Neuron (in vitro differentiated cells): ENCODE measurements around the gene KDR.

Source experiments
- H2AFZ ChIP-seq: one replicate; pipeline ENCODE4 v1.6.1; 2013; ENCODE audit warnings: low read depth, mild to moderate bottlenecking, inconsistent platforms, low read length, moderate library complexity
- H3K27me3 ChIP-seq: one replicate; pipeline ENCODE4 v1.6.1; 2013; ENCODE audit warnings: low read length; ENCODE audit not compliant: insufficient read depth
- H3K36me3 ChIP-seq: one replicate; pipeline ENCODE4 v1.6.1; 2013; ENCODE audit warnings: low read length; ENCODE audit not compliant: insufficient read depth
- H3K4me1 ChIP-seq: one replicate; pipeline ENCODE4 v1.6.1; 2013; ENCODE audit warnings: low read length; ENCODE audit not compliant: insufficient read depth
- H3K4me3 ChIP-seq: 2 replicates; pipeline ENCODE4 v1.5.1; 2013; ENCODE audit warnings: mild to moderate bottlenecking, low read length, moderate library complexity
- H3K9me3 ChIP-seq: one replicate; pipeline ENCODE4 v1.6.1; 2013; ENCODE audit warnings: low read length

Gene KDR

DNA sequence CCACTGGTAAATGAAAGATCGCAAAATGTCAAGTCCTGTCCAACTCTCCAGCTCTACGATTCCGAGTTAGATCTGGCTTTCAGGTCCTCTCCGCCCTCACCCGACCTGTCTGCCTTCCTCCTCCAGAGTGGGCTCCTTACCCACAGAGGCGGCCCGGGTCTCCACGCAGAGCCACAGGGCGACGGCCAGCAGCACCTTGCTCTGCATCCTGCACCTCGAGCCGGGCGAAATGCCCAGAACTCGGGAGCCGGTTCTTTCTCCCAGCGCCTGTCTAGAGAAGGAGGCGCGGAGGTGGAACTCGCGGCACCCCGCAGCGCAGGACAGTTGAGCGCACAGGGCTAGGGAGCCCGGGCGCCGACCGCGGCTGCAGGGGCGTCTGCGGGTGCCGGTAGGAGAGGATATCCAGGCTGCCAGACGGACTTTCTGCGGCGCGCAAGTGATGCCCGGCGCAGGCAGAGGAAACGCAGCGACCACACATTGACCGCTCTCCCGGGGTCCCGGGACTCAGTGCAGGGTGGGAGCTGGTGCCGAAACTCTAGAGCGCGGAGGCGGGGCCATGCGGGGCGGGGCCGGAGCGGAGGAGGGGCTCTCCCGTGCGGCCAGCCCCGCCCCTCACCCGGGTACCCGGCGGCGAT is at the start of gene KDR:
Gene KDR (minus strand): TSS at position 509 of the 635 bp plus-strand sequence. CDS start 302 bp downstream, at position 207.
- no peaks in the 10 kb centered on the region for H3K36me3 ChIP-seq
- peak within 1 kb of the TSS; percentile 75 for H3K4me3 ChIP-seq
- H3K27me3 ChIP-seq: peaks cover 33% of the 10 kb centered on the region
- no peaks in the 10 kb centered on the region for H3K9me3 ChIP-seq
- peak within 1 kb of the TSS; percentile 97 for H2AFZ ChIP-seq
- H3K4me1 ChIP-seq: peaks cover 12% of the 10 kb centered on the region

DNA sequence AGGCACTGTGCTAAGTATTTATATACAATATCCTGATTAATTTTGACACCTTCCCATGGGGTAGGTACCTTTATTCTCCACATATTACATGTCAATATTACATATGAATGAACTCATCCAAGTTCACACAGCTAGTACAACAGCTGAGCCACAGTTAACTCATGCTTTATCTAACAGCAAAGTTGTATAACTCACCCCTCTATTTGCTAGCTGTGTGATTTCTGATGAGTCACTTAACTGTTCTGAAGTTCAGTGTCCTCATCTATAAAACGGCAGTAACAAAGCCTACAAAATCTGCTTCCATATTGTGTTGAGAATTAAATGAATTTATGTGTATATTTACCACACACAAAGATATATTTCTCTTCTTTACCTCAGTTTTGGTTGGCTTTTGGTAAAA is 48.2 kb upstream of the KDR start:
- peaks cover 36% of the 10 kb centered on the region for H3K4me1 ChIP-seq
- no peak overlapping the region for H2AFZ ChIP-seq

DNA sequence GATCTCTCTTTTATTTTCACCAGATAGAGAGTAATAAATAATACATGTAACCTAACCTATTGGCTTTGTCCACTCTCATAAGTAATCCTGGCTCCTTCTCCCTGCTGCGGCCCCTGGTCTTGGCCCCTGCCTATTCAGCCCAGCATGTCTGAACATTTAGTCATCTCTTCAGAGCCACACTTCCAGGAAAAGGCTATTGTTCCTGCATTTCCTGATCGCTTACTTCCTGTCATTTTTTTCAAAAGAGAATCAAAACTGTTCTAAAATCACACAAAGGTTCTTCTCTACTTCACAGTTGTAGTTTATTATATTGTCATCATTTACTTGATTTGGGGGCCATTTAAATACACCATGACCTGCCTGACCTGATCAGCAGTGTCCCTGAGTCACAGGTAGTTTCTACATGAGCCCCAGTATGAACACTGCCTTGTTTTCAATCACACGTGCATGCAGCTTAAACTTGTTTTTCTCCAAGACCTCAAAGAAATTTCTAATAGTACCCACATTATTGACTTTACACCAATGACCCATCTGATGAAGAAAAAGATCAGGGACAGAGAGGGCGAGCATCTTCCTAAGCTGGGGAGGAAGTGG is 47.4 kb upstream of the KDR start:
- Histone ChIP-seq H3K36me3 (no peaks in the 10 kb centered on the region), H3K4me1 (peaks cover 36% of the 10 kb centered on the region), H3K9me3 (no peaks in the 10 kb centered on the region), H3K27me3 (no peaks in the 10 kb centered on the region), H2AFZ (no peak overlapping the region), H3K4me3 (no peak overlapping the region)

More for the DNA sequence above, 48.2 kb upstream of the KDR start:
- no peak overlapping the region for H3K4me3 ChIP-seq
- H3K36me3 ChIP-seq: no peaks in the 10 kb centered on the region
- H3K27me3 ChIP-seq: no peaks in the 10 kb centered on the region
- no peaks in the 10 kb centered on the region for H3K9me3 ChIP-seq

DNA sequence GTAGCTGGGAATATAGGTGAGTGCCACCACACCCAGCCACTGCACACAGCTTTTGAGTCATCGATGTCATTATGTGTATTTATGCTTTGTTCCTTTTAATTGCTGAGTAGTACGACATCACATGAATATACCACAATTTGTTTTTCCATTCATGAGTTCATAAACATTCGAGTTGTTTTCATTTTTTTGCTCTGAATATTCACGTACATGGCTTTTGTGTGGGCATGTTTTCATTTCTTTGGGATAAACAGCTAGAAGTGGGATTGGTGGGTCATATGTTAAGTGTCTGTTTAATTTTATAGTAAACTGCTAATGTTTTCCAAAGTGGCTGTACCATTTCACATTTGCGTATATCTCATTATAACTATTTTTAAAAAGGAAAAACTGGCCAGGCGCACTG is 45.1 kb upstream of the KDR start:
- Histone ChIP-seq H3K4me3 (no peak overlapping the region), H3K27me3 (no peaks in the 10 kb centered on the region), H3K9me3 (no peaks in the 10 kb centered on the region), H3K4me1 (peaks cover 30% of the 10 kb centered on the region), H2AFZ (no peak overlapping the region), H3K36me3 (no peaks in the 10 kb centered on the region)

DNA sequence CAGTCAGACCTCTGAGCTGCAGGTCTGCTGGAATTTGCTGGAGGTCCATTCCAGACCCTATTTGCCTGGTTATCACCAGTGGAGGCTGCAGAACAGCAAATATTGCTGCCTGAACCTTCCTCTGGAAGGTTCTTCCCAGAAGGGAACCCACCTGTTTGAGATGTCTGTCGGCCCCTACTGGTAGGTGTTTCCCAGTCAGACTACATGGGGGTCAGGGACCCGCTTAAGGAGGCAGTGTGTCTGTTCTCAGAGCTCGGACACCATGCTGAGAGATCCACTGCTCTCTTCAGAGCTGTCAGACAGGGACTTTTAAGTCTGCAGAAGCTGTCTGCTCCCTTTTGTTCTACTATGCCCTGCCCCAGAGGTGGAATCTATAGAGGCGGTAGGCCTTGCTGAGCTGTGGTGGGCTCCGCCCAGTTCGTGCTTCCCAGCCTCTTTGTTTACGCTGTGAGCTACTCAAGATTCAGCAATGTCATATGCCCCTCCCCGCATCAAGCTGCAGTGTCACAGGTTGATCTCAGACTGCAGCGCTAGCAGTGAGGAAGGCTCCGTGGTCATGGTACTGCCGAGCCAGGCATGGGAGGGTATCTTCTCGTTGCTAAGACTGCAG is 44.1 kb upstream of the KDR start:
- Histone ChIP-seq H3K4me3 (no peak overlapping the region), H3K4me1 (peaks cover 27% of the 10 kb centered on the region), H3K9me3 (no peaks in the 10 kb centered on the region), H2AFZ (no peak overlapping the region), H3K36me3 (no peaks in the 10 kb centered on the region), H3K27me3 (no peaks in the 10 kb centered on the region)

DNA sequence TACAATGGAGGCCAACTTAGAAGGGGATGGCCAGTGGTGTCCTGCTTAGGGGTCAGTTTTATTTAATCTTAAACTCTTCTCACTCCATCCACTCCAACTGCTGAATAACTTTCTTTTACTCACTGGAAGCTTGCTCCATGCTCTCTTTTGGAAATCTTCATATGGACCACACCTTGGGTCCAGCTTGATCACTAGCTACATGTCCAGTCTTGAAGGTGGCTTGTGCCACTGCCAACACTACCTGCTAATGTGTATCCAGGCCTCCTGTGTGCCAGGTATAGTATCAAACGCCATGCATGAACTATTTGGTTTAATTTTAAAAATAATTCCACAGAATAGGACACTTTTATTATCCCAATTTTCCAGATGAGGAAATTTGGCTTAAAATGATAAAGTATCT is 37.0 kb upstream of the KDR start:
- Histone ChIP-seq H2AFZ (no peak overlapping the region), H3K27me3 (no peaks in the 10 kb centered on the region), H3K4me3 (no peak overlapping the region), H3K4me1 (no peaks in the 10 kb centered on the region), H3K9me3 (no peaks in the 10 kb centered on the region), H3K36me3 (no peaks in the 10 kb centered on the region)

DNA sequence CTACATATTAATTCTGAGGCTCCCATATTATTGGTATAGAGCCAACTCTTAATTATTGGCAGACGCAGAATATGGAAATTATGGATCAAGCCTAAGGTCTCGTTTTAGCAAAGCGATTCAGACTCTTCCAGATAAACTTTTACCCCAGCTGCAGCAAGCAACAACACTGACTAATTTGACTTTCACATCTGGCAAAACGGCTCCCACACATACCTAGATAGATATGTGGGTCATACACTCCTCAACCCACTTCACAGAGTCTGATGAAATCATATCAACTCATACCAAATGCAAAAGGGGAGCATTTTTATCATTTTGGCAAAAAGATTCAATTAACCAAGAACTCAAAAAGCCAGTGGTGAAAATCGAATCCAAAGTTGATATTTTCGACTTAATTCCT is 36.3 kb upstream of the KDR start:
- Histone ChIP-seq H3K27me3 (no peaks in the 10 kb centered on the region), H3K4me1 (no peaks in the 10 kb centered on the region), H3K9me3 (no peaks in the 10 kb centered on the region), H2AFZ (no peak overlapping the region), H3K36me3 (no peaks in the 10 kb centered on the region), H3K4me3 (no peak overlapping the region)

DNA sequence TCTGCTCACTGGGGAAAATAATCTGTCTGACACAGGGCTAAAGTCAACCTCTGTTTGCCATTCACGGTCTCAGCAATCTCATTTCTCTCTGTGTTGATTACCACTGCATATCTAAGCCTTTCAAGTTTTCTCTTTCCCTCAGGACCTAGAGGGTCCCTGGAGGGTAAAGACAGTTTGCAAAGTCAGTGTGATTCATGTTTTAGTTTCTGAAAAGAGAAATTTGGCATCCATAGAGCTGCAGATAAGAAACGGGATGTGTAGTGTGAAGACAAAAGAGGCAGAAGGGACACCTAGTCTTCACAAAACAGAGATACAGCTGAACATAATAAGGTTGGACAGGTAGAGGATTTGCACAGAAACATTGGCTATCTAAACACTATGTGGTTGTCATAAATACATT is 34.5 kb upstream of the KDR start:
- no peak overlapping the region for H2AFZ ChIP-seq
- no peak overlapping the region for H3K4me3 ChIP-seq
- no peaks in the 10 kb centered on the region for H3K36me3 ChIP-seq
- H3K9me3 ChIP-seq: no peaks in the 10 kb centered on the region
- H3K27me3 ChIP-seq: no peaks in the 10 kb centered on the region
- H3K4me1 ChIP-seq: no peaks in the 10 kb centered on the region

DNA sequence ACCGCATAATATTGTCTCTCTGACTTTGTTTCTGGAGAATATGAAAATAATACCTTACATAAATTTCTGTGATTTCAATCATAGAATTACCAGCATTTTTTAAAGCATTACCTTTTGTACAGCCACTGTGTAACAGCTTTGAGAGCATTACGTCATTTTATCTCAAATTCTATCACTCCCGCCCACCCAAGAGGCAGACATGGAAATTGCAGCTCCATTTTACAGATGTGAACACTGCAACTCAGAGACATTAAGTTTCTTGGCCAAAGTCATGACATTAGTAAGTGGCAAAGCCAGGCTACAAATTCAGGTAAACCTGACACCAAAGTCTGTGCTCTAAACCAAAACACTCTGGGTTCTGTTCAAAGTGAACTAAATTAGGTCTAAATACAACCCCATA is 33.6 kb upstream of the KDR start:
- H3K9me3 ChIP-seq: no peaks in the 10 kb centered on the region
- no peak overlapping the region for H3K4me3 ChIP-seq
- no peak overlapping the region for H2AFZ ChIP-seq
- no peaks in the 10 kb centered on the region for H3K27me3 ChIP-seq
- H3K4me1 ChIP-seq: no peaks in the 10 kb centered on the region
- H3K36me3 ChIP-seq: no peaks in the 10 kb centered on the region

DNA sequence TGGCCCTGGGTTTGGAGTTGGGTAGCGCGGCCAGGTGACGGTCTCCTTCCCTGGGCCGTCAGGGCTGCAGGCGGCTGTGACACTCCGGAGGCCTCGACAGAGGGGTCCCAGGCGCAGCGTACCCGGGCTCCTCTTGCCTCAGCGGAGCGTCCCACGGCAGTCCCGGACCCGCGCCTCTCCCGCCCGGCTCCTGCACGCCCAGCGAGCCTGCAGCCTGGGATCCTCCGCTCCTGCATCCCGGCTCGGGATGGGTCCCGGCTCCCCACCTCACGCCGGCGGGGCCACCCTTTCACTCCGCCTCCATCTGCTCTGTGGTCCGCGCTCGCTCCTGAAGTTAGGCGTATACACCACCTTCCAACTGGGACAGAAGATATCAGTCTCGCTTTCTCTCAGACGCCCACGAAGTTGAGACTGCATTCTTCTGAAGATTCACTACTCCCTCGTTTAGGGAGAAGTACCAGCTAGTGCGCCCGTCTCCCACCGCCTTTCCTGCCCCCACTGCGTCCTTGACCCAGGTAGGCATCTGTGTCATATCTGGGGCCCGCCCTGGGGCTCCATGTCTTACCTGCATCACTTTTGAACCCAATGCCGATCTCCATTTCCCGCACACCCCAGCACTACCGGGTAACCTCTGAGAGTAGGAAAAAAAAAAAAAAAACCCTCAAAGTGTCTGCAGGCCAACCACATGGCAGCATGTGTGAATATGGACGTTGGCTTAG is 32.3 kb upstream of the KDR start:
- H3K27me3 ChIP-seq: no peaks in the 10 kb centered on the region
- H3K4me3 ChIP-seq: no peak overlapping the region
- H2AFZ ChIP-seq: no peak overlapping the region
- H3K9me3 ChIP-seq: no peaks in the 10 kb centered on the region
- H3K36me3 ChIP-seq: no peaks in the 10 kb centered on the region
- no peaks in the 10 kb centered on the region for H3K4me1 ChIP-seq

DNA sequence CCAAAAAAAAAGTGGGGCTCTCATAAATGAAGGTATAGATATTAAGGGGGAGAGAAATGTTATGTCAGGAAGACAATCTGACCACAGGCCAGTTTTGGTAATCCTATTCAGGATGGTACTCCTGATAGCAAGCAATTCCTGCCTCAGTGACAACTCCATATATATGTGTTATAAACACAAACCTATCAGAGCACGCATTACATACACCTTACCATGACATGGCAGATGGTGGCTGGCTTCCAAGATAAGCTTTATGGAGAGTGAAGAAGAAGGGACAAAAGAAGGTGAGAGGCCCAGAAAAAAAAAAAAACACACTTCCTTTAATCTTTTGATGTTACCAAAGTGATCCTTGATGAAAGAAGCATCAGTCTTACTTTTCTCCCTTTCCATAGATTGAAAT is 29.5 kb upstream of the KDR start:
- no peaks in the 10 kb centered on the region for H3K27me3 ChIP-seq

DNA sequence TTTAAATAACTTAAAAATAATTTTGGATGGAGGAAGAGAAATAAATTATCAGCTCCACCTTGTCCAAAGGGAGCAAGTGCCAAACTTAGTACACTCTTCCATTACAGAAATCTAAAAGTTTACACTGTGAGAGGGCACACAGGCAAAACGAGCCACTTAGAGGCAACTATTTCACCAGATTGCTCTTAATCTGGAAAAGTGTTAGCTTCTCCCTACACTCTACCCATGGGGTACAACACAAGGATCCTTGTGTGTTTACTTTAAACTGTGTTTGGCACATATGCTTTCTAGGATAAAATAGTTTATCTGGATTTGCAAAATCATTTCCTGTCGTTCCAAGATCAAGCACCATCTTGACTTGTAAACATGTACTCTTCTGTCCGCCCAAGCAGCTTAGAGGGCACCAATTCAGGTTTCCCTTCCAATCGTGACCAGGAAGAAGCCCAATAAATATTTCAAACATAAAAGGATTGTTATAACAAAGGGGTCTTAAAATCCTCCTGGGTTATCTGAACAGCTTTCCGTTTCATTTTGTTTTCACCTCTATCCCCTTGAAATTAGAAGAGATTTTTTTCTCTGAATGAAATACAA is 29.0 kb upstream of the KDR start:
- Histone ChIP-seq H3K27me3 (no peaks in the 10 kb centered on the region), H3K4me1 (no peaks in the 10 kb centered on the region)

More for the DNA sequence above, 29.5 kb upstream of the KDR start:
- no peaks in the 10 kb centered on the region for H3K9me3 ChIP-seq
- no peak overlapping the region for H2AFZ ChIP-seq
- H3K36me3 ChIP-seq: no peaks in the 10 kb centered on the region
- H3K4me1 ChIP-seq: no peaks in the 10 kb centered on the region
- H3K4me3 ChIP-seq: no peak overlapping the region

DNA sequence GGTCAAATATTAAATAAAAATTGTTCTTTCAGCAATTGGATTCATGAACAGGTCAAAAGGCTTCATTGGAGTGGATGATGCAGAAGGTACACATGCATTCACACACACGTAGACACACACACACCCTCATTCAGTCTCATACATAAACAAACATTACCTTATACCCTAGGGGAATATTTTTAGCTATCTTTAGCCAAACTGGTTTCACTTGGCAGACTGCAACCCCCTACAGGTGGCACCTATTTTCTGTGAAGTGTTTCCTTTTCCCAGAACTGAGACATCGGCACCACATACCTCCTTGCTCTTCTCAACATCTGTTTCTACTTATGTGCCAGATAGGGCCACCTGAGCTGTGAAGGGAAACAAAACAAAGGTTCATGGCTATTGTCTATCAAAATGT is 18.5 kb upstream of the KDR start:
- Histone ChIP-seq H3K4me3 (no peak overlapping the region), H2AFZ (no peak overlapping the region), H3K36me3 (no peaks in the 10 kb centered on the region), H3K9me3 (no peaks in the 10 kb centered on the region), H3K4me1 (no peaks in the 10 kb centered on the region), H3K27me3 (no peaks in the 10 kb centered on the region)

More for the DNA sequence above, 29.0 kb upstream of the KDR start:
- no peak overlapping the region for H3K4me3 ChIP-seq
- H3K9me3 ChIP-seq: no peaks in the 10 kb centered on the region
- no peaks in the 10 kb centered on the region for H3K36me3 ChIP-seq
- no peak overlapping the region for H2AFZ ChIP-seq
